ENCODE measurements around the gene ECHS1. TPM values are rescaled to one million over a fixed set of nuclear protein-coding genes. Genes with fewer than 3 reads are reported as not detected.
"Not testable (repeated sequence)": the region's sequence is repeated elsewhere in the genome, so short reads cannot be mapped to it uniquely, and the experiment has no call there.

ECHS1 gene
- polyA plus RNA-seq, 3 donors = 34.6 to 102 (median 85.1) TPM

- TF ChIP-seq CTCF (IDR thresholded peaks at IDR 0.05) = no peak
- Histone ChIP-seq H3K9me3 (replicated peaks in 1 of 2; ENCODE audit: control insufficient read depth in 1 of 2, insufficient read depth in 1 of 2, low read length in 2 of 2) (no peaks in the 10 kb centered on the region), H3K9ac (ENCODE audit: insufficient read depth, low read length, poor library complexity, severe bottlenecking) (peak overlapping the region; percentile 30), H3K4me1 (ENCODE audit: control insufficient read depth in 1 of 2, insufficient read depth in 2 of 2, low read length in 2 of 2) (peaks cover 28 to 29% of the 10 kb centered on the region in 2 donors), H3K4me2 (replicated peaks; ENCODE audit: extremely low read depth, low read length, poor library complexity, severe bottlenecking) (peak overlapping the region; percentile 68), H3K27ac (ENCODE audit: low read depth in 1 of 2, low read length in 2 of 2) (peak overlapping the region; percentile 35 to 63), H3K36me3 (replicated peaks in 1 of 2; ENCODE audit: control insufficient read depth in 1 of 2, insufficient read depth in 2 of 2, low read length in 2 of 2) (no peaks in the 10 kb centered on the region), H3K4me3 (replicated peaks in 1 of 3; ENCODE audit: low read depth in 2 of 3, low read length in 3 of 3) (peak overlapping the region; percentile 3 to 60 (median 27)), H3K27me3 (ENCODE audit: control insufficient read depth in 2 of 2, insufficient read depth in 2 of 2, low read length in 2 of 2) (no peaks in the 10 kb centered on the region), H2AFZ (ENCODE audit: insufficient read depth, low read depth, low read length, poor library complexity, severe bottlenecking) (peak overlapping the region; percentile 67), H3K79me2 (ENCODE audit: insufficient read depth, low read length) (no peaks in the 10 kb centered on the region), H4K20me1 (ENCODE audit: insufficient read depth, low read length) (no peaks in the 10 kb centered on the region)
- Mint-ChIP-seq H3K9me3 (peaks cover 0 to 2% (median 0%) of the 10 kb centered on the region in 7 donors), H3K4me3 (peak overlapping the region; percentile 74 to 79), H3K27ac (peak overlapping the region in 6 of 7 donors; percentile 53 to 89 (median 78)), H3K4me1 (peaks cover 24% of the 10 kb centered on the region), H3K36me3 (peaks cover 13 to 16% of the 10 kb centered on the region in 2 donors), H3K27me3 (ENCODE audit: low read depth in 3 of 3) (peaks cover 0 to 2% (median 0%) of the 10 kb centered on the region in 3 donors)
- intact Hi-C loops (cut with micrococcal nuclease) = no loop called here
- peak in 1 of 3 donors; percentile 14 for DNase-seq
- 46% methylated on average over 32 of the region's 39 CpGs for WGBS (ENCODE audit: insufficient coverage)
These were observed 16.0 kb upstream of the ECHS1 start for GRCh38 chr10:133388973-133389818.

GRCh38 chr10:133388236-133388972, 15.2 kb upstream of the ECHS1 start:
- no peaks in the 10 kb centered on the region for H4K20me1 ChIP-seq (ENCODE audit: insufficient read depth, low read length)
- H3K27me3 ChIP-seq (ENCODE audit: control insufficient read depth in 2 of 2, insufficient read depth in 2 of 2, low read length in 2 of 2) = no peaks in the 10 kb centered on the region
- Mint-ChIP-seq H3K4me3 (peak overlapping the region; percentile 74 to 79), H3K27me3 (ENCODE audit: low read depth in 3 of 3) (peaks cover 0 to under 1% (median 0%) of the 10 kb centered on the region in 3 donors), H3K27ac (peak overlapping the region in 6 of 7 donors; percentile 48 to 80 (median 76)), H3K4me1 (peaks cover 23% of the 10 kb centered on the region), H3K36me3 (peaks cover 15 to 23% of the 10 kb centered on the region in 2 donors), H3K9me3 (peaks cover 0 to 2% (median 0%) of the 10 kb centered on the region in 7 donors)
- peaks cover 25 to 26% of the 10 kb centered on the region in 2 donors for H3K4me1 ChIP-seq (ENCODE audit: control insufficient read depth in 1 of 2, insufficient read depth in 2 of 2, low read length in 2 of 2)
- H2AFZ ChIP-seq (ENCODE audit: insufficient read depth, low read depth, low read length, poor library complexity, severe bottlenecking) = peak overlapping the region; percentile 67
- H3K9ac ChIP-seq (ENCODE audit: insufficient read depth, low read length, poor library complexity, severe bottlenecking) = no peak overlapping the region
- intact Hi-C loops (cut with micrococcal nuclease) = no loop called here
- H3K36me3 ChIP-seq (replicated peaks in 1 of 2; ENCODE audit: control insufficient read depth in 1 of 2, insufficient read depth in 2 of 2, low read length in 2 of 2) = no peaks in the 10 kb centered on the region
- TF ChIP-seq CTCF (IDR thresholded peaks at IDR 0.05) = no peak
- H3K9me3 ChIP-seq (replicated peaks in 1 of 2; ENCODE audit: control insufficient read depth in 1 of 2, insufficient read depth in 1 of 2, low read length in 2 of 2) = no peaks in the 10 kb centered on the region
- H3K27ac ChIP-seq (ENCODE audit: low read depth in 1 of 2, low read length in 2 of 2) = peak overlapping the region; percentile 35 to 63
- no peaks in the 10 kb centered on the region for H3K79me2 ChIP-seq (ENCODE audit: insufficient read depth, low read length)
- 97% methylated on average over 12 of the region's 17 CpGs for WGBS (ENCODE audit: insufficient coverage)
- DNase-seq = no peak
- H3K4me3 ChIP-seq (replicated peaks in 1 of 3; ENCODE audit: low read depth in 2 of 3, low read length in 3 of 3) = peak overlapping the region in 1 of 3 experiments; percentile 60
- H3K4me2 ChIP-seq (replicated peaks; ENCODE audit: extremely low read depth, low read length, poor library complexity, severe bottlenecking) = peak overlapping the region; percentile 68

- H3K4me1 Mint-ChIP-seq = peaks cover 23% of the 10 kb centered on the region
- H3K36me3 Mint-ChIP-seq = peaks cover 18 to 28% of the 10 kb centered on the region in 2 donors
- H3K9me3 ChIP-seq (replicated peaks in 1 of 2; ENCODE audit: control insufficient read depth in 1 of 2, insufficient read depth in 1 of 2, low read length in 2 of 2); H2AFZ ChIP-seq (ENCODE audit: insufficient read depth, low read depth, low read length, poor library complexity, severe bottlenecking); H3K27ac ChIP-seq (ENCODE audit: low read depth in 1 of 2, low read length in 2 of 2); H3K9ac ChIP-seq (ENCODE audit: insufficient read depth, low read length, poor library complexity, severe bottlenecking); H3K27ac Mint-ChIP-seq; H3K4me2 ChIP-seq (replicated peaks; ENCODE audit: extremely low read depth, low read length, poor library complexity, severe bottlenecking); H3K79me2 ChIP-seq (ENCODE audit: insufficient read depth, low read length); H3K9me3 Mint-ChIP-seq; H3K36me3 ChIP-seq (replicated peaks in 1 of 2; ENCODE audit: control insufficient read depth in 1 of 2, insufficient read depth in 2 of 2, low read length in 2 of 2); DNase-seq; H3K4me3 ChIP-seq (replicated peaks in 1 of 3; ENCODE audit: low read depth in 2 of 3, low read length in 3 of 3); H3K27me3 Mint-ChIP-seq (ENCODE audit: low read depth in 3 of 3); intact Hi-C loops (cut with micrococcal nuclease); H4K20me1 ChIP-seq (ENCODE audit: insufficient read depth, low read length); H3K27me3 ChIP-seq (ENCODE audit: control insufficient read depth in 2 of 2, insufficient read depth in 2 of 2, low read length in 2 of 2); H3K4me3 Mint-ChIP-seq: not testable (repeated sequence)
- no CpG with 5 or more reads among the region's 4 CpGs for WGBS (ENCODE audit: insufficient coverage)
- peaks cover 22 to 24% of the 10 kb centered on the region in 2 donors for H3K4me1 ChIP-seq (ENCODE audit: control insufficient read depth in 1 of 2, insufficient read depth in 2 of 2, low read length in 2 of 2)
These were observed 13.8 kb upstream of the ECHS1 start for GRCh38 chr10:133386951-133387350.

Data from CD14-positive monocyte (primary cell).